HG02884 (cell line): ENCODE results near the gene UBE2L6.

ENCODE experiments used
- ATAC-seq: cut with Tn5 transposase; IDR thresholded peaks from one replicate; pipeline ENCODE4 v1.9.1; 2021; ENCODE audit warnings: mild to moderate bottlenecking, moderate library complexity; ENCODE audit not compliant: unreplicated experiment

The UBE2L6 gene

DNA sequence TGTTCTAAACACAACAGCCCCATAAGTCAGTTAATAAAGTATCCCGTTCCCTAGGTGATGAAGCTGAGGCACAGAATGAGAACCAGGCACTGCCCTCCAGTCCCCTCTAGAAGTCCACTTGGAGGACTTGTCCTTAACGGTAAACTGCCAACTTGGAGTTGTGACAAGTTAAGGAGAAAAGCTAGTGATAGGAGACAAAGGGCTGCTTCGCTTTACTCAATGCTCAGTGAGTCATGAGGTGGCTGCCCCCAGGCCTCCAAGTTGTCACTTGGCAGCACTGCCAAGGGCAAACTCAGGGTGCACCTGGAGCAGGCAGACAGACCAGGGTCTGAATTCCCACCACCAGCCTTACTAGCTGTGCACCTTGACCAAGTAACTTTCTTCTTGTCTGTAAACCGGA lies 65.5 kb downstream of the UBE2L6 start:
- ATAC-seq, result no peak
